Raji (cell line): ENCODE measurements around the gene CCDC124.

Experiments
- POLR2A ChIP-seq: IDR thresholded peaks from 2 replicates; pipeline ENCODE4 v1.6.1; 2011; ENCODE audit warnings: low read depth, low read length, control low read depth; ENCODE audit not compliant: insufficient read depth

The CCDC124 gene

GRCh38 chr19:17931532-17932191 lies 1.2 kb upstream of the CCDC124 start:
- no peak for TF ChIP-seq POLR2A

DNA sequence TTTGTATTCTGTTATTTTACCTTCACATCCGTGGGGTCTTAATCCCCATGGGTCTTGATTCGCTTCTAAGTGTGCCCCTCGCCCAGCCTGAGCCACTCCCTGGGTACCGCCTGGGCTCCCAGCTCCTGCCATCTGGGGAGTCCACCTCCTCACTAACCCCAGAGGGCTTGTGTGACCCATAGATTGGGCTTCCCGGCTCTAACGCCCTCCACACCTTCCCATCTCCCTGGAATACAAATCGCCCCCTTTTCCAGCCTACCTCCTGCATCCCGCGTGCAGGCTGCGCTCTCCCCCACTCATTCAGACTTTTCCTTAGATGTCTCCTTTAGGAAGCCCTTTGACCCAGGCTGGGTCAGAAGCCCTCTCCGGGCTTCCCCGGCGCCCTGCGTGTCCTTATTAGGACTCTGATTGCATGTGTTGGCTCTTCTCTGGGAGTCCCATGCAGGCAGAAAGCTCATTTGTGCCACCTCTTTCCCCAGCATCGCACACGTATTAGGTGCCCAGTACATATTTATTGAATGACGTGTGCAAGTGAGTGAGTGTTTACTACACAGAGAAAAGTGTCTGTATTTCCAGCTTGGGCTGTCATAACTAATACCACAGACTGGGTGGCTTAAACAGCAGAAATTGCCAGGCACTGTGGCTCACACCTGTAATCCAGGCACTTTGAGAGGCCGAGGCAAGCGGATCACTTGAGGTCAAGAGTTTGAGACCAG lies 757 bp downstream of the CCDC124 start:
- TF ChIP-seq POLR2A, result no peak

- no peak for TF ChIP-seq POLR2A
Measured at GRCh38 chr19:17936379-17936778, 3.6 kb downstream of the CCDC124 start.

DNA sequence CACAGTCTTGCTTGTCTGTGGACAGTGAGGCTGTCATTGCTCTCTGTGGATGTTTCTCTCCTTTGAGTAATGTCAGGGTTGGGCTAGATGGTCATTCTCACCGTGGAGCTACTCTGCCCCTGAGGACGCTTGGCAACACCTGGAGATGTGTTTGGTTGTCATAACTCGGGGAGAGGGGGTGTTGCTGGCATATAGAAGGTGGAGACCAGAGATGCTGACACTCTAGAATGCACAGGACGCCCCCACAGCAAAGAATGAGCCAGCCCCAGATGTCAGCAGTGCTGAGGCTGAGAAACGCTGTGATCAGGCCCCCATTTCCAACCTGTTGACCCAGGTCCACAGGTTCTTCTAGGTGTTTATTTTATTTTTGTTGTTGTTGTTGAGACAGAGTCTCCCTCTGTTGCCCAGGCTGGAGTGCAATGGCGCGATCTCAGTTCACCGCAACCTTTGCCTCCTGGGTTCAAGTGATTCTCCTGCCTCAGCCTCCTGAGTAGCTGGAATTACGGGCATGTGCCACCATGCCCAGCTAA lies 4.6 kb downstream of the CCDC124 start:
- TF ChIP-seq POLR2A, result no peak

- no peak for TF ChIP-seq POLR2A
Measured at GRCh38 chr19:17938092-17938845, 5.5 kb downstream of the CCDC124 start.

DNA sequence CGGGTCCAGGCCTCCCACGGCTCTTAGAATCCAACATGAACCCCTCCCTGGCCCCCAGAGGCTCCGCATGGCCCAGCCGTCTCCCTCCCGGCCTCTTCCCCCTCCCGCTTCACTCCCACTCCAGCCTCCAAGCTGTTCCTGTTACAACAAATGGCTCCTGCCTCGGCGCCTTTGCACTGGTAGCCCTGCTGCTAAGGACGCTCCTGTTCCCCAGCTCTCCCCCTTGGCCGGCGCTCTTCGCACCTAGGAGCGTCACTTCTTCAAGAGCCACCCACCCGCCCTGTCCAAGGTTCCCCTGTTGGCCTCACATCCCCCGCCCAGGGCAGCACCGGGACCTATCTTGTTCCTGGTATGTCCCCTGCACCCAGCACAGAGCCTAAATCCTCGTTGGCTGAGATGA lies 9.4 kb downstream of the CCDC124 start:
- TF ChIP-seq POLR2A, result no peak

DNA sequence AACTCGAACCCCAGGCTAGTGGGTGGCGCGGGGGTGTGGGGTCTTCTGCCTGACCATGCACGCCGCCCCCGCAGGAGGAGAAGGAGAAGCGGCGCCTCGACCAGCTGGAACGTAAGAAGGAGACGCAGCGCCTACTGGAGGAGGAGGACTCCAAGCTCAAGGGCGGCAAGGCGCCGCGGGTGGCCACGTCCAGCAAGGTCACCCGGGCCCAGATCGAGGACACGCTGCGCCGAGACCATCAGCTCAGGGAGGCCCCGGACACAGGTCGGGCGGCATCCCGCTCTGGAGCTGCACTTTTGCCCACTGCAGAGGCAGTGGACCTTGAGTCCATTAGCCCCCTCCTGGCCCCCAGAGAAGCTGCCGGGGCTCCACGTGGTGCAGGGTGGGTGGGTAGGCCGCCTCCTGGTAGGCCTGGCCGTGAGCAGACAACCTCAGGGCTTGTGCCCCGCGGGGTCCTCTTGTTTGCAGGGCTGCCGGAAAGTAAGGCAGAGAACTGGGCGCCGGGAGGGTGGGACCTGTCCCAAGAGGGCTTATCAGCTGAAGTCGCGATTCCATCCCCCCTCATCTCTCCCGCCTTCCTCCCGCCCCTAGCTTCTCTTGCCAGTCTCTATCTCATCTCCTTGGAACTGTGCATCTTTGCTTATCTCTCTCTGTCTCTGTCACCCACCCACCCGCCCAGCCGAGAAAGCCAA lies 9.9 kb downstream of the CCDC124 start:
- TF ChIP-seq POLR2A, result no peak

DNA sequence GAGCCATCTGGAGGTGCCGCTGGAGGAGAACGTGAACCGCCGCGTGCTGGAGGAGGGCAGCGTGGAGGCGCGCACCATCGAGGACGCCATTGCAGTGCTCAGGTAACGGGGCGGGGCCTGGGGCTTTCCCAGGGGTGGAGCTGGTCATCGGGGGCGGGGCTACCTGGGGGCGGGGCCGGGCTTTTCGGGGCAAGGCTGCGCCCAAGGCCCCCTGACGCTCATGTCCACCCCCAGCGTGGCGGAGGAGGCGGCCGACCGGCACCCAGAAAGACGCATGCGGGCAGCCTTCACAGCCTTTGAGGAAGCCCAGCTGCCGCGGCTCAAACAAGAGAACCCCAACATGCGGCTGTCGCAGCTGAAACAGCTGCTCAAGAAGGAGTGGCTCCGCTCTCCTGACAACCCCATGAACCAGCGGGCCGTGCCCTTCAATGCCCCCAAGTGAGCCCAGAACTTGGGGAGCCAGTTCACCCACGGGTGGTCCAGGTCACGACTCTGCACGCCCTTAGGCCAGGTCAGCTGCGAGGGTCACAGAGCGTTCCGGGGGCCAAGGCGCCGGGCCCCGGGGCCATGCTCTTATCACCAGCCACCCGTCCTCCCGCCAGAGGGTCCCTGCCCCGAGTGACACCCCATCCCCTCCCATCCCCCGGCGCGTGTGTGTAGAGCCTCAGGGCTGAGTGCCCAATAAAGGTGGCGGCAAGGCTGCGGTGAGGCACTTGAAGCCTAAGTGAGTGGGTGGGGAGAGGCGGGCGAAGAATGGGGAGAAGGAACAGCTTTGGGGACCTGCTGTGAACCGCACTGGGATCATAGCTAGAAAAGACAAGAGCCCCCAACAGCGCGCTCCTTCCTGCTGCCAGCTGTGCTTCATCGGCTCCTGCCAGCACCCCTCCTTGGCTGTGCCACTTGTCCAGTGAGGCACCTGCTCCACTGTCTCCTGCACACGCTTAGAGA lies 10.7 kb downstream of the CCDC124 start:
- TF ChIP-seq POLR2A, result no peak

GRCh38 chr19:17944301-17944700 lies 11.5 kb downstream of the CCDC124 start:
- no peak for TF ChIP-seq POLR2A

GRCh38 chr19:17946965-17947784 lies 14.4 kb downstream of the CCDC124 start:
- TF ChIP-seq POLR2A, result peak; percentile 40; the same call in 1 of the 2 replicates

- 0 out of 2 replicates have a peak, but pooled peaks have one; percentile 10 for TF ChIP-seq POLR2A
Measured at GRCh38 chr19:17947815-17948513, 15.1 kb downstream of the CCDC124 start.

- TF ChIP-seq POLR2A, result no peak
Measured at GRCh38 chr19:17948514-17948900, 15.7 kb downstream of the CCDC124 start.
